Endothelial cell of umbilical vein (primary cell): Measurements from ENCODE around the gene WDR4. TPM values are rescaled to one million over a fixed set of nuclear protein-coding genes. Genes with fewer than 3 reads are reported as not detected.

Experiments used
- BruUV-seq: library from RNA; stranded (reverse); fragments of 400-500 nt; replicated peaks from 2 replicates; lab custom pipeline; 2021; lab: Mats Ljungman, UMichigan
- CTCF ChIA-PET: fragments of 300-600, 350-600 bp; sonication (Branson Sonifier 250); formaldehyde crosslinking; loops from one replicate; lab custom pipeline; 2021; ENCODE audit warnings: antibody characterized with exemption, inconsistent platforms; lab: Charles Lee
- POLR2A ChIA-PET: fragments of 300-600, 350-600 bp; sonication (Branson Sonifier 250); formaldehyde crosslinking; loops from one replicate; lab custom pipeline; 2021; ENCODE audit warnings: antibody characterized with exemption, inconsistent platforms; lab: Charles Lee
- DNase-seq: peaks from one replicate; pipeline ENCODE4 v3.0.0-alpha.2; 2011; ENCODE audit warnings: low read depth, low spot score
- FAIRE-seq: peaks from 2 replicates; lab custom pipeline; 2011; peaks lifted over from hg19 to GRCh38; lab: Jason Lieb, UNC
- H2AFZ ChIP-seq: 2 replicates; pipeline ENCODE4 v1.6.0; 2012; ENCODE audit warnings: low read depth, low read length, control low read depth, inconsistent platforms
- H3K27ac ChIP-seq: 2 replicates; pipeline ENCODE4 v1.5.1; 2011; ENCODE audit warnings: low read depth, mild to moderate bottlenecking, control low read depth, low read length, moderate library complexity; ENCODE audit not compliant: insufficient read depth
- H3K27me3 ChIP-seq, 2 experiments: 2 replicates each; pipeline versions ENCODE4 v1.6.0 to v1.6.1; 2011; ENCODE audit warnings: low read length in 2 of 2, mixed read lengths in 1 of 2; ENCODE audit not compliant: control insufficient read depth in 2 of 2, insufficient read depth in 2 of 2
- H3K36me3 ChIP-seq, 2 experiments: 2 replicates in 1 of 2; 3 replicates in 1 of 2; pipeline ENCODE4 v1.5.1; 2011; ENCODE audit warnings: low read length in 2 of 2, mild to moderate bottlenecking in 1 of 2, moderate library complexity in 1 of 2; ENCODE audit not compliant: control insufficient read depth in 2 of 2, insufficient read depth in 2 of 2; ENCODE audit errors: extremely low read depth in 1 of 2
- H3K4me1 ChIP-seq: 3 replicates; pipeline ENCODE4 v1.5.1; 2011; ENCODE audit warnings: mild to moderate bottlenecking, low read length; ENCODE audit not compliant: control insufficient read depth, insufficient read depth; ENCODE audit errors: extremely low read depth
- H3K4me2 ChIP-seq: 2 replicates; pipeline ENCODE4 v1.6.1; 2011; ENCODE audit warnings: low read length, control low read depth, mixed read lengths; ENCODE audit not compliant: insufficient read depth
- H3K4me3 ChIP-seq, 3 experiments: fragments of 200-600 bp in 1 of 3; sonication (generic), shearing (Covaris generic) in 1 of 3; replicated peaks in 1 of 3; 2 replicates each; pipeline ENCODE4 v1.5.1; 2011 to 2016; ENCODE audit warnings: control low read depth in 3 of 3, low read length in 3 of 3, mild to moderate bottlenecking in 2 of 3, inconsistent platforms in 1 of 3, low read depth in 1 of 3, moderate library complexity in 1 of 3; ENCODE audit not compliant: insufficient read depth in 1 of 3
- H3K79me2 ChIP-seq: 2 replicates; pipeline ENCODE4 v1.6.0; 2012; ENCODE audit warnings: low read length, inconsistent platforms; ENCODE audit not compliant: control insufficient read depth, insufficient read depth
- H3K9ac ChIP-seq: replicated peaks from 2 replicates; pipeline ENCODE3; 2011; ENCODE audit warnings: low read length, control low read depth; ENCODE audit not compliant: insufficient read depth; ENCODE audit errors: extremely low read depth
- H3K9me1 ChIP-seq: replicated peaks from 3 replicates; pipeline ENCODE4 v1.6.0; 2011; ENCODE audit warnings: mild to moderate bottlenecking, low read length; ENCODE audit not compliant: control insufficient read depth, insufficient read depth; ENCODE audit errors: extremely low read depth
- H3K9me3 ChIP-seq: replicated peaks from 2 replicates; pipeline ENCODE4 v1.5.1; 2012; ENCODE audit warnings: low read length, inconsistent platforms; ENCODE audit not compliant: control insufficient read depth, insufficient read depth
- H4K20me1 ChIP-seq: replicated peaks from 2 replicates; pipeline ENCODE3; 2011; ENCODE audit warnings: mild to moderate bottlenecking, low read length; ENCODE audit not compliant: control insufficient read depth, insufficient read depth; ENCODE audit errors: extremely low read depth
- CTCF ChIP-seq, 2 donors: IDR thresholded peaks; 1 replicate in 1 of 2; 2 replicates in 1 of 2; pipeline ENCODE4 v1.5.1; 2011; ENCODE audit warnings: low read length in 2 of 2, mild to moderate bottlenecking in 2 of 2, moderate library complexity in 2 of 2, control low read depth in 1 of 2, inconsistent platforms in 1 of 2, low read depth in 1 of 2; ENCODE audit not compliant: insufficient read depth in 1 of 2; ENCODE audit errors: extremely low read depth in 1 of 2
- EZH2 ChIP-seq: IDR thresholded peaks from 2 replicates; pipeline ENCODE4 v1.6.1; 2012; ENCODE audit warnings: borderline replicate concordance, low read depth, mild to moderate bottlenecking, moderate library complexity, low read length, inconsistent platforms; ENCODE audit not compliant: severe bottlenecking
- FOS ChIP-seq: IDR thresholded peaks from 2 replicates; pipeline ENCODE4 v1.6.1; 2011; ENCODE audit warnings: mild to moderate bottlenecking, low read length, moderate library complexity, borderline replicate concordance; ENCODE audit not compliant: insufficient read depth
- GATA2 ChIP-seq: IDR thresholded peaks from 2 replicates; pipeline ENCODE4 v1.7.0; 2011; ENCODE audit warnings: low read depth, mild to moderate bottlenecking, moderate library complexity, mixed read lengths, low read length; ENCODE audit not compliant: insufficient read length, insufficient read depth
- JUN ChIP-seq: IDR thresholded peaks from 2 replicates; pipeline ENCODE4 v1.6.1; 2011; ENCODE audit warnings: borderline replicate concordance, low read depth; ENCODE audit not compliant: insufficient read length, insufficient read depth
- MAX ChIP-seq: IDR thresholded peaks from 2 replicates; pipeline ENCODE4 v1.6.1; 2011; ENCODE audit not compliant: insufficient read depth, insufficient read length
- MYC ChIP-seq: IDR thresholded peaks from one replicate; pipeline ENCODE4 v1.6.1; 2011; ENCODE audit warnings: mild to moderate bottlenecking, low read depth, low read length
- POLR2A ChIP-seq: IDR thresholded peaks from 2 replicates; pipeline ENCODE4 v1.6.1; 2012; ENCODE audit warnings: low read depth, mild to moderate bottlenecking, control low read depth, low read length
- POLR2AphosphoS5 ChIP-seq: IDR thresholded peaks from 2 replicates; pipeline ENCODE4 v1.6.1; 2012; ENCODE audit warnings: low read depth, mild to moderate bottlenecking, control low read depth, low read length, moderate library complexity; ENCODE audit not compliant: insufficient read depth
- dilution Hi-C: fragments of 300-500 bp; cut with MboI; formaldehyde crosslinking; loops from one replicate; pipeline ENCODE4 v1.15.0; 2019; ENCODE audit warnings: low sequenced_read_pairs; ENCODE audit not compliant: extremely low pct_ligation_motif_present
- intact Hi-C: fragments of 100-400 bp; cut with micrococcal nuclease; formaldehyde crosslinking; loops from one replicate; pipeline ENCODE4 v1.10.0; 2022
- polyA plus RNA-seq, 4 experiments: library from polyadenylated mRNA; depleted of rRNA in 3 of 4; stranded (reverse) in 3 of 4; unstranded in 1 of 4; fragments of >200 nt; gene quantifications; 2 replicates each; pipeline versions ENCODE4 v1.2.1 to v1.2.3, GENCODE V29; 2011 to 2012; ENCODE audit warnings: missing spikeins in 1 of 4
- total RNA-seq: library from RNA; stranded (reverse); gene quantifications from 2 replicates; pipeline ENCODE4 v1.2.3, GENCODE V29; 2021

The WDR4 gene
- total and polyA plus RNA-seq, 2 donors (not counting 3 experiments of a cell fraction or from before 2014, with no cell fraction given): 24.5 to 40.0 TPM

GRCh38 chr21:42850866-42851391 lies 28.4 kb downstream of the WDR4 start:
- H3K27ac ChIP-seq: no peak overlapping the region
- no peak overlapping the region for H3K9ac ChIP-seq
- no peaks in the 10 kb centered on the region for H3K9me1 ChIP-seq
- H3K36me3 ChIP-seq: peaks cover 11 to 64% of the 10 kb centered on the region in 2 experiments
- intact Hi-C loops (no loop called here), dilution Hi-C loops (no loop called here)
- H3K9me3 ChIP-seq: no peaks in the 10 kb centered on the region
- H3K4me2 ChIP-seq: no peak overlapping the region
- DNase-seq: no peak
- BruUV-seq: no TSS peak
- CTCF ChIA-PET: interaction anchor here (1.5 kb wide), 1 partner anchor 258 kb away, joined by 5 read pairs; no protein-coding TSS in a partner anchor
- no peaks in the 10 kb centered on the region for H3K4me1 ChIP-seq
- no peaks in the 10 kb centered on the region for H4K20me1 ChIP-seq
- FAIRE-seq: no peak
- POLR2A ChIA-PET: no interaction called here
- H3K27me3 ChIP-seq: no peaks in the 10 kb centered on the region
- TF ChIP-seq CTCF (IDR thresholded peaks at IDR 0.05; ENCODE audit: extremely low read depth in 1 of 2, insufficient read depth in 1 of 2, low read depth in 1 of 2, low read length in 2 of 2): peak; percentile 36 to 59
- TF ChIP-seq JUN: no peak
- TF ChIP-seq MAX: no peak
- no peak for TF ChIP-seq EZH2
- no peak overlapping the region for H2AFZ ChIP-seq
- H3K4me3 ChIP-seq: no peak overlapping the region
- peaks cover 21% of the 10 kb centered on the region for H3K79me2 ChIP-seq

GRCh38 chr21:42850463-42850862 lies 28.9 kb downstream of the WDR4 start:
- no peak for DNase-seq
- POLR2A ChIA-PET: no interaction called here
- no TSS peak for BruUV-seq
- Histone ChIP-seq H3K4me3 (no peak overlapping the region), H2AFZ (no peak overlapping the region), H3K9ac (no peak overlapping the region), H3K27ac (no peak overlapping the region), H4K20me1 (no peaks in the 10 kb centered on the region), H3K36me3 (peaks cover 7 to 59% of the 10 kb centered on the region in 2 experiments), H3K4me1 (no peaks in the 10 kb centered on the region), H3K27me3 (no peaks in the 10 kb centered on the region), H3K4me2 (no peak overlapping the region), H3K9me3 (no peaks in the 10 kb centered on the region), H3K79me2 (peaks cover 24% of the 10 kb centered on the region), H3K9me1 (no peaks in the 10 kb centered on the region)
- intact Hi-C loops (no loop called here), dilution Hi-C loops (no loop called here)
- no peak for FAIRE-seq
- CTCF ChIA-PET: no interaction called here
- no peak for TF ChIP-seq EZH2
- no peak for TF ChIP-seq POLR2A
- TF ChIP-seq JUN: no peak
- no peak for TF ChIP-seq MYC
- TF ChIP-seq MAX: no peak
- TF ChIP-seq FOS: no peak
- TF ChIP-seq POLR2AphosphoS5: no peak
- no peak for TF ChIP-seq CTCF (IDR thresholded peaks at IDR 0.05; ENCODE audit: extremely low read depth in 1 of 2, insufficient read depth in 1 of 2, low read depth in 1 of 2, low read length in 2 of 2)
- TF ChIP-seq GATA2: no peak
